Activated naive CD8-positive, alpha-beta T cell treated with anti-CD3 and anti-CD28 coated beads, Interleukin-2, amount 10 ng/mL, durations not matched to agents 7 days and 5 days (primary cell): ENCODE measurements around the gene CLMN. TPM values are rescaled to one million over a fixed set of nuclear protein-coding genes. Genes with fewer than 3 reads are reported as not detected.
A peak's percentile ranks its signal among the peaks of the same experiment; 100 is the strongest.

ENCODE experiments used
- ATAC-seq: fragments of 150-1000 bp; cut with Tn5 transposase; one replicate; pipeline ENCODE4 v1.10.0; 2021; ENCODE audit warnings: low read depth, moderate library complexity
- POLR2A ChIA-PET: fragments of 350-600 bp; sonication (Branson Sonifier 250); formaldehyde crosslinking; loops from one replicate; lab custom pipeline; 2021; ENCODE audit warnings: antibody characterized with exemption; lab: Charles Lee
- DNase-seq: peaks from one replicate; pipeline ENCODE4 v3.0.0; 2021
- H3K27ac Mint-ChIP-seq: one replicate; pipeline ENCODE4 v1.8.0; 2022; ENCODE audit warnings: mild to moderate bottlenecking, mixed read lengths
- H3K27me3 Mint-ChIP-seq: one replicate; pipeline ENCODE4 v1.8.0; 2022; ENCODE audit warnings: mild to moderate bottlenecking, moderate library complexity, mixed read lengths
- H3K36me3 Mint-ChIP-seq: one replicate; pipeline ENCODE4 v1.8.0; 2021; ENCODE audit warnings: mild to moderate bottlenecking, mixed read lengths
- H3K4me1 Mint-ChIP-seq: one replicate; pipeline ENCODE4 v1.8.0; 2021; ENCODE audit warnings: mixed read lengths
- H3K4me3 Mint-ChIP-seq: one replicate; pipeline ENCODE4 v1.8.0; 2022; ENCODE audit warnings: mild to moderate bottlenecking, moderate library complexity, mixed read lengths
- H3K9me3 Mint-ChIP-seq: one replicate; pipeline ENCODE4 v1.8.0; 2021; ENCODE audit warnings: mixed read lengths
- total RNA-seq, 2 experiments: library from RNA; stranded (reverse); gene quantifications; one replicate each; pipeline ENCODE4 v1.2.3, GENCODE V29; 2021

Gene CLMN
- total RNA-seq, 2 experiments from 2014 or later = 3.7 to 4.3 TPM

GRCh38 chr14:95200404-95200803 lies 119.3 kb downstream of the CLMN start:
- Mint-ChIP-seq H3K4me1 (no peaks in the 10 kb centered on the region), H3K9me3 (peaks cover 2% of the 10 kb centered on the region), H3K4me3 (no peak overlapping the region), H3K36me3 (no peaks in the 10 kb centered on the region), H3K27ac (no peak overlapping the region), H3K27me3 (no peaks in the 10 kb centered on the region)
- no peak for DNase-seq
- POLR2A ChIA-PET = no interaction called here
- ATAC-seq = no peak

- H3K27me3 Mint-ChIP-seq = peaks cover 2% of the 10 kb centered on the region
- POLR2A ChIA-PET = no interaction called here
- no peaks in the 10 kb centered on the region for H3K36me3 Mint-ChIP-seq
- H3K4me1 Mint-ChIP-seq = no peaks in the 10 kb centered on the region
- no peak for ATAC-seq
- H3K9me3 Mint-ChIP-seq = no peaks in the 10 kb centered on the region
- H3K4me3 Mint-ChIP-seq = no peak overlapping the region
- no peak overlapping the region for H3K27ac Mint-ChIP-seq
- no peak for DNase-seq
These were observed 120.3 kb downstream of the CLMN start for GRCh38 chr14:95199298-95199983.

GRCh38 chr14:95198320-95198719 lies 121.4 kb downstream of the CLMN start:
- Mint-ChIP-seq H3K4me3 (no peak overlapping the region), H3K27me3 (peaks cover 2% of the 10 kb centered on the region), H3K9me3 (no peaks in the 10 kb centered on the region), H3K36me3 (no peaks in the 10 kb centered on the region), H3K27ac (no peak overlapping the region), H3K4me1 (no peaks in the 10 kb centered on the region)
- POLR2A ChIA-PET = no interaction called here
- DNase-seq (no peak), ATAC-seq (no peak)

- Mint-ChIP-seq H3K27ac (no peak overlapping the region), H3K9me3 (no peaks in the 10 kb centered on the region)
- no peak for ATAC-seq
These were observed 122.2 kb downstream of the CLMN start for GRCh38 chr14:95197551-95197950.

GRCh38 chr14:95196826-95197545 lies 122.7 kb downstream of the CLMN start:
- Mint-ChIP-seq H3K4me1 (no peaks in the 10 kb centered on the region), H3K27ac (no peak overlapping the region), H3K9me3 (no peaks in the 10 kb centered on the region), H3K36me3 (no peaks in the 10 kb centered on the region), H3K4me3 (no peak overlapping the region), H3K27me3 (peaks cover 2% of the 10 kb centered on the region)
- no peak for DNase-seq
- no peak for ATAC-seq
- POLR2A ChIA-PET = no interaction called here

More at GRCh38 chr14:95197551-95197950, 122.2 kb downstream of the CLMN start:
- Mint-ChIP-seq H3K4me1 (no peaks in the 10 kb centered on the region), H3K27me3 (peaks cover 2% of the 10 kb centered on the region), H3K36me3 (no peaks in the 10 kb centered on the region), H3K4me3 (no peak overlapping the region)
- DNase-seq = no peak
- POLR2A ChIA-PET = no interaction called here

GRCh38 chr14:95196268-95196667 lies 123.4 kb downstream of the CLMN start:
- ATAC-seq (no peak), DNase-seq (no peak)
- POLR2A ChIA-PET = no interaction called here
- Mint-ChIP-seq H3K36me3 (no peaks in the 10 kb centered on the region), H3K4me1 (peaks cover 3% of the 10 kb centered on the region), H3K27me3 (peaks cover 2% of the 10 kb centered on the region), H3K4me3 (no peak overlapping the region), H3K27ac (no peak overlapping the region), H3K9me3 (no peaks in the 10 kb centered on the region)

GRCh38 chr14:95195031-95195430 lies 124.7 kb downstream of the CLMN start:
- no peaks in the 10 kb centered on the region for H3K36me3 Mint-ChIP-seq
- ATAC-seq = no peak
- H3K27ac Mint-ChIP-seq = no peak overlapping the region
- POLR2A ChIA-PET = no interaction called here
- peaks cover 3% of the 10 kb centered on the region for H3K4me1 Mint-ChIP-seq
- H3K9me3 Mint-ChIP-seq = no peaks in the 10 kb centered on the region
- peaks cover 2% of the 10 kb centered on the region for H3K27me3 Mint-ChIP-seq
- H3K4me3 Mint-ChIP-seq = no peak overlapping the region
- DNase-seq = no peak

GRCh38 chr14:95193081-95193480 lies 126.6 kb downstream of the CLMN start:
- peaks cover 6% of the 10 kb centered on the region for H3K27me3 Mint-ChIP-seq
- ATAC-seq = no peak
- H3K36me3 Mint-ChIP-seq = peaks cover under 1% of the 10 kb centered on the region
- no peak overlapping the region for H3K4me3 Mint-ChIP-seq
- POLR2A ChIA-PET = no interaction called here
- H3K27ac Mint-ChIP-seq = no peak overlapping the region
- H3K4me1 Mint-ChIP-seq = peaks cover 3% of the 10 kb centered on the region
- H3K9me3 Mint-ChIP-seq = peaks cover 2% of the 10 kb centered on the region
- no peak for DNase-seq

- H3K27me3 Mint-ChIP-seq = peaks cover 8% of the 10 kb centered on the region
- H3K36me3 Mint-ChIP-seq = peaks cover 2% of the 10 kb centered on the region
- peaks cover 3% of the 10 kb centered on the region for H3K4me1 Mint-ChIP-seq
- H3K27ac Mint-ChIP-seq = no peak overlapping the region
- peaks cover 3% of the 10 kb centered on the region for H3K9me3 Mint-ChIP-seq
- POLR2A ChIA-PET = no interaction called here
- DNase-seq = no peak
- ATAC-seq = no peak
- no peak overlapping the region for H3K4me3 Mint-ChIP-seq
These were observed 127.4 kb downstream of the CLMN start for GRCh38 chr14:95192311-95192710.

GRCh38 chr14:95191445-95192199 lies 128.1 kb downstream of the CLMN start:
- Mint-ChIP-seq H3K27me3 (peaks cover 8% of the 10 kb centered on the region), H3K36me3 (peaks cover 2% of the 10 kb centered on the region), H3K4me3 (peak overlapping the region; percentile 25), H3K27ac (no peak overlapping the region), H3K9me3 (peaks cover 3% of the 10 kb centered on the region), H3K4me1 (peaks cover 3% of the 10 kb centered on the region)
- ATAC-seq (no peak), DNase-seq (no peak)
- POLR2A ChIA-PET = no interaction called here

- Mint-ChIP-seq H3K4me3 (no peak overlapping the region), H3K4me1 (peaks cover 4% of the 10 kb centered on the region), H3K27ac (no peak overlapping the region), H3K27me3 (peaks cover 14% of the 10 kb centered on the region), H3K9me3 (peaks cover 3% of the 10 kb centered on the region), H3K36me3 (peaks cover 2% of the 10 kb centered on the region)
- no peak for ATAC-seq
- DNase-seq = no peak
- POLR2A ChIA-PET = no interaction called here
These were observed 128.9 kb downstream of the CLMN start for GRCh38 chr14:95190857-95191256.

GRCh38 chr14:95190346-95190840 lies 129.3 kb downstream of the CLMN start:
- no peak overlapping the region for H3K27ac Mint-ChIP-seq
- no peak overlapping the region for H3K4me3 Mint-ChIP-seq
- no peak for ATAC-seq
- H3K4me1 Mint-ChIP-seq = peaks cover 7% of the 10 kb centered on the region
- H3K36me3 Mint-ChIP-seq = peaks cover 3% of the 10 kb centered on the region
- H3K27me3 Mint-ChIP-seq = peaks cover 19% of the 10 kb centered on the region
- POLR2A ChIA-PET = interaction anchor here (0.6 kb wide), 1 partner anchor 214 kb away, joined by 3 read pairs; no protein-coding TSS in a partner anchor
- DNase-seq = no peak
- peaks cover 3% of the 10 kb centered on the region for H3K9me3 Mint-ChIP-seq

GRCh38 chr14:95189367-95190132 lies 130.2 kb downstream of the CLMN start:
- ATAC-seq = no peak
- DNase-seq = no peak
- Mint-ChIP-seq H3K27ac (no peak overlapping the region), H3K4me1 (peaks cover 7% of the 10 kb centered on the region), H3K9me3 (peaks cover 3% of the 10 kb centered on the region), H3K27me3 (peaks cover 24% of the 10 kb centered on the region), H3K4me3 (no peak overlapping the region), H3K36me3 (peaks cover 3% of the 10 kb centered on the region)
- POLR2A ChIA-PET = interaction anchor here (0.6 kb wide), 1 partner anchor 214 kb away, joined by 3 read pairs; no protein-coding TSS in a partner anchor
